H1 (cell line): ENCODE results near the gene SH2D5. TPM values are rescaled to one million over a fixed set of nuclear protein-coding genes. Genes with fewer than 3 reads are reported as not detected.

Experiments used
- BRCA1 ChIP-seq: IDR thresholded peaks from 2 replicates; pipeline ENCODE4 v1.6.1; 2012; ENCODE audit warnings: low read depth, low read length, improper control_type of control experiment
- CEBPB ChIP-seq: IDR thresholded peaks from 2 replicates; pipeline ENCODE4 v1.6.1; 2012; ENCODE audit warnings: low read depth, low read length
- CHD2 ChIP-seq: IDR thresholded peaks from 2 replicates; pipeline ENCODE4 v1.6.1; 2012; ENCODE audit warnings: low read length, improper control_type of control experiment
- CTCF ChIP-seq, 3 experiments: IDR thresholded peaks; 1 replicate in 2 of 3; 2 replicates in 1 of 3; pipeline versions ENCODE4 v1.5.1 to v1.6.1; 2011; ENCODE audit warnings: low read length in 3 of 3, mild to moderate bottlenecking in 3 of 3, inconsistent platforms in 2 of 3, low read depth in 1 of 3, moderate library complexity in 1 of 3; ENCODE audit not compliant: insufficient read depth in 1 of 3; ENCODE audit errors: control extremely low read depth in 1 of 3
- KDM4A ChIP-seq: IDR thresholded peaks from one replicate; pipeline ENCODE4 v1.7.1; 2012; ENCODE audit warnings: low read depth, mild to moderate bottlenecking, moderate library complexity, low read length, inconsistent platforms; ENCODE audit not compliant: severe bottlenecking
- RNF2 ChIP-seq: fragments of 200-900, 300-1000 bp; sonication (generic); IDR thresholded peaks from 2 replicates; pipeline ENCODE4 v1.7.1; 2016; ENCODE audit warnings: borderline replicate concordance, low read depth, mild to moderate bottlenecking, antibody characterized with exemption, low read length; ENCODE audit not compliant: poor library complexity, severe bottlenecking; ENCODE audit errors: missing control alignments
- RXRA ChIP-seq: IDR thresholded peaks from 2 replicates; pipeline ENCODE4 v1.6.1; 2011; ENCODE audit warnings: low read depth, mild to moderate bottlenecking, low read length, moderate library complexity; ENCODE audit not compliant: insufficient read depth
- SAP30 ChIP-seq: fragments of 300-600 bp; sonication (generic); IDR thresholded peaks from 2 replicates; pipeline ENCODE4 v1.7.1; 2012; ENCODE audit warnings: low read length, moderate library complexity, mild to moderate bottlenecking, inconsistent platforms; ENCODE audit not compliant: insufficient read depth, insufficient replicate concordance
- polyA plus RNA-seq, 7 experiments: library from polyadenylated mRNA; depleted of rRNA in 3 of 7; stranded (reverse) in 5 of 7; unstranded in 2 of 7; fragments of >200 nt in 5 of 7; fragments of 200-250 nt in 2 of 7; gene quantifications; 1 replicate in 5 of 7; 2 replicates in 1 of 7; 4 replicates in 1 of 7; pipeline versions ENCODE4 v1.2.1 to v1.2.3, GENCODE V29; 2011 to 2013; ENCODE audit warnings: missing spikeins in 2 of 7, mixed read lengths in 2 of 7
- total RNA-seq: library from RNA; stranded (reverse); fragmentation: NEBNext Ultra II Directional; extraction: Animal tissue kit (Norgen Biotek cat#: 25700); gene quantifications from 2 replicates; pipeline ENCODE4 v1.2.1, GENCODE V29; 2021
- TF ChIP-seq, protein P1 (sequence below): IDR thresholded peaks from 2 replicates; pipeline ENCODE4 v1.6.1; 2012; ENCODE audit warnings: inconsistent platforms
- TF ChIP-seq, protein P2 (sequence below): IDR thresholded peaks from 2 replicates; pipeline ENCODE4 v1.6.1; 2012; ENCODE audit warnings: low read length, inconsistent platforms

SH2D5 gene
- total and polyA plus RNA-seq, 2 of the 8 experiments (the other 6 are each of a cell fraction or from before 2014, with no cell fraction given) = 13.2 to 18.4 TPM

DNA sequence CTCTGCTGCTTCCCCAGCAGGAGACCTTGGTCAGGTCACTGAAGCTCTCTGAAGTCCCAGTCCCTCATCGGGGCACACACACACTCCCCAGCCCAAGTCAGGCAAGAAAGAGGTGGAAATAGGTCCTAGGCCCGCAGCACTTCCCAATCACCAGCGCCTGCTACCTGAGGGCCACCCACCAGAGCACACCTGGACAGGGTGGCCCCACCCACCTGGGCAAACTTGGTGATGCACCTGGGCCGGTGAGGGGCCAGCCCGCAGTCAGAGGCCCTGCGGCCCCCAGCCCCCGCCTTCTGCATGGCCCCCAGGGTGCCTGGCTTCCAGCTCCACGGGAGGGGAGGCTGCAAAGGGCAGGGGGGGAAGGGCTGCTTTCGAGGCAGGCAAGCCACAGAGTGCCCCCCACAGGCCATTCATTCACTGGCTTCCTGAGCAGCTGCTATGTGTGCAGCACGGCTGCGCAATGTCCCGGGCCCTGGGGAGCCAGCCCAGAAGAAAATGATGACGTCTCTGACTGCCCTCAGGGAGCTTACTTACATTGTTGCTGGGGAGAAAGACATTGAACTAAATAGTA is 4.7 kb downstream of the SH2D5 start (continued):
- TF ChIP-seq KDM4A (no peak), BRCA1 (no peak), RNF2 (no peak), SAP30 (no peak), CEBPB (peak; percentile 38; the same call in 1 of the 2 replicates), CTCF (IDR thresholded peaks at IDR 0.05; ENCODE audit: control extremely low read depth in 1 of 3, insufficient read depth in 1 of 3, low read depth in 1 of 3, low read length in 3 of 3) (peak in 2 of 3 experiments; percentile 44 to 59; a peak in 2 of 4 replicates), CHD2 (no peak), RXRA (no peak)
- TF ChIP-seq, protein P1, sequence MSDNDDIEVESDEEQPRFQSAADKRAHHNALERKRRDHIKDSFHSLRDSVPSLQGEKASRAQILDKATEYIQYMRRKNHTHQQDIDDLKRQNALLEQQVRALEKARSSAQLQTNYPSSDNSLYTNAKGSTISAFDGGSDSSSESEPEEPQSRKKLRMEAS = no peak
- TF ChIP-seq, protein P2, sequence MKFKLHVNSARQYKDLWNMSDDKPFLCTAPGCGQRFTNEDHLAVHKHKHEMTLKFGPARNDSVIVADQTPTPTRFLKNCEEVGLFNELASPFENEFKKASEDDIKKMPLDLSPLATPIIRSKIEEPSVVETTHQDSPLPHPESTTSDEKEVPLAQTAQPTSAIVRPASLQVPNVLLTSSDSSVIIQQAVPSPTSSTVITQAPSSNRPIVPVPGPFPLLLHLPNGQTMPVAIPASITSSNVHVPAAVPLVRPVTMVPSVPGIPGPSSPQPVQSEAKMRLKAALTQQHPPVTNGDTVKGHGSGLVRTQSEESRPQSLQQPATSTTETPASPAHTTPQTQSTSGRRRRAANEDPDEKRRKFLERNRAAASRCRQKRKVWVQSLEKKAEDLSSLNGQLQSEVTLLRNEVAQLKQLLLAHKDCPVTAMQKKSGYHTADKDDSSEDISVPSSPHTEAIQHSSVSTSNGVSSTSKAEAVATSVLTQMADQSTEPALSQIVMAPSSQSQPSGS = no peak
